HT1080 (cell line): ENCODE measurements around the gene IDH2. TPM values are rescaled to one million over a fixed set of nuclear protein-coding genes. Genes with fewer than 3 reads are reported as not detected.

Experiments
- DNase-seq: peaks from one replicate; pipeline ENCODE4 v3.0.0-alpha.2; 2015; ENCODE audit warnings: low read depth
- small RNA-seq: library from RNA; depleted of rRNA; stranded (forward); fragments of <200 nt; gene quantifications from one replicate; pipeline ENCODE3, GENCODE V24; 2014
- total RNA-seq: library from RNA; depleted of rRNA; stranded (reverse); fragments of >200 nt; shearing (Covaris generic); gene quantifications from 2 replicates; pipeline ENCODE4 v1.2.3, GENCODE V29; 2014; rRNA removed

The IDH2 gene
- total RNA-seq, 1 experiment from 2014 or later: 7.7 TPM

DNA sequence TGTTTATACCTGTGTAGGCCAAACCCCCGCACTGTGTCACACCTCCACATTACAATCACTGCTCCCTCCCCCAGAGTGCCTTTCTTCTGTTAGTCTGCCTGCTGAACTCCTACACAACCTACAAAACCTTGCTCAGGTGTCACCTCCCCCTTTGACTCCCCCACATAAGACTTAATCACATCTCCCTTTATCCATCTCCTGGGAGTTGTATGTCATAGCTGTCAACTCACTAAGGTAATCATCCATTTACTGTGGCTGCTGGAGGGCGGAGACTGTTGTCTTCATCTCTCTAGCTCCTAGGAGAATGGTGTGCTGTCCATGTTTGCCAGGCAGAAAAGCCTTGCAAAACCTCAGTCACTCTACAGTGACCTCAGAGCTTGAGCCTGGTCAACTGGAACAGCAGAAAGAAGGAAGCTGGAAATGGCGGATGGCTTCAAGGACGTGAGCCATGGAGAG, 57.3 kb downstream of the IDH2 start:
- no peak for DNase-seq

DNA sequence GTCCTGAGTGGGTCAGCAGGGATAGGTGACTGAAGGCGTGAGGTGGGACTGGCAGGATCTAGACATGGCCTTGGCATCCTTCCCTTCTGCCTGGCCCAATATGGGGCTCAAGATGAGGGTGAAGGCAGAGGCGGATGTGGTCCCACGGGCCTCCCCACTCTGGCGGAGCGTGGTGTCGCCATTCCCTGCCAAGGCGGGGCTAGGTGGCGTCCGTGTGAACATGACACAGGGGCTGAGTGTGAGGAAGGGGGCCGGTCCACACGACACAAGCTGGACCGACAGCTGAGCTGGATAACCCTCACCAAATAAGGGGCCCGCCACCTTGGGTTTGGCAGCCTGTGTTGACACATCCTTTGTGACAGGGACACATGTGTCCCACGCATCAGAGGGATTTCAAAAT, 58.1 kb downstream of the IDH2 start:
- no peak for DNase-seq

GRCh38 chr15:90043530-90044010, 58.7 kb downstream of the IDH2 start:
- no peak for DNase-seq

- no peak for DNase-seq
Measured at GRCh38 chr15:90042766-90043529, 59.3 kb downstream of the IDH2 start.

DNA sequence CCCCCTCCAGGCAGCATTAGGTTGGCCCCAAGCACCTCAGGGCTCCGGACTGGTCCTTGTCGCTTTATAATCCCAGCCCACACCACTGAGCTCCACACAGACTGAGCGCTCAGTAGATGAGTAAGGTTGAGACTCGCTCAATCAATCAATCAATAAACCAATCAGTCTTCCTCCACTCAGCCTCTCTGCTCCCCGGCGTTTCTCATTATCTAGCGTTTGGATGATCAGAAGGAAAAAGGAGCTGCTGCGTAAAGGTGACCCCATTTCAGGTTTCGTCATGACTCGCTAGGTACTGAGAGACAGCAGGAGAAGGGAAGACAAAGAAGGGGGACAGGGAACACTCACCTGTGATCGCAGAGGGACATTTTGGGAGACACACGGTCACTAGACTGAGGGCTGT, 59.9 kb downstream of the IDH2 start:
- no peak for DNase-seq

DNA sequence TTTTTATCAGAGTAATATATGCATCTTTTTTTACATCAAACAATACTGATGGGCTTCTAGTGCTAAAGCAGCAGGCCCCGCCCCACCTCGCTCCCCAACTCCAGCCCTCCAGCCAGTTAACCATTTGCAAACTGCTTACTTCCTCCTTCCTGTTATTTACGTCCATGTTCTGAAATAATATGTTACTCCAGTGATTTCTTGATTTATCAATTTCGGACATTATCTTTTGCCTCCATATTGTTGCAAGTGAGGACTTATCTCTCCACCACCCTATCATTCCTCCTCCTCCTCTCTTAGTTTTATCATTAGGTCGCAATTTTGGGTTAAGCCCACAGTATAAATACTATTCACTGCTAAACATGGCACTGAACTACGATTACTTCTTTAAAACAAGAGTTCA, 61.6 kb downstream of the IDH2 start:
- no peak for DNase-seq

GRCh38 chr15:90039996-90040395, 62.3 kb downstream of the IDH2 start:
- no peak for DNase-seq

- no peak for DNase-seq
Measured at GRCh38 chr15:90038632-90039095, 63.6 kb downstream of the IDH2 start.

DNA sequence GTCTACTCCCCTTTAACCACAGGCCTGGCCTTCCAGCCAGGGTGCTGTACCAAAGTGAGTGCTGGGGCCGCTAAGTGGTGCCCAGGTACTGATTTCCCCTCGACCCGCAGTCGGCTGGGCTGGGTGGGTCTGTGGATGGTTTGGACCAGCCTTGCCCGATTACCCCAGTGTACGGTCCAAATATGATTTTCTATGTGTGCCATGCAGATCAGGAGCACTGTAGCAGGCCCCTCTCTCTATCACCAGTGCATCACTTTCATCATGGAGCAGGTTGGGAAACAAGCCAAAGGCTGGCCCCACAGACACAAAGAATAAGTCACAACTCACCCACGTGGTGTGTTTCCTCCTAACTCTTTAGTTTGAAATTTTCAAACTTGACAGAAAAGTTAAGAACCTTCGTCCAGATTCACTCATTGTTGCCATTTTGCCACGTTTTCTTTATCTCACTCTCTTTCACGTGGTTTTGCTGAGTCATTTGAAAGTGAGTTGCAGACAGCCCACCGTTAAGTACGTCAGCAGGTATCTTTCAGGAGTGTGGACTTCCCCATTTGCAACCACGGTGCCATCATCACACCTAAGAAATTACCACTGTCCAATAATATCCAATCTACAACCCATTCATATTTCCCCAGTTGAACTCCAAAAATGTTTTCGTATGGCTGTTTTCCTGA, 64.2 kb downstream of the IDH2 start:
- no peak for DNase-seq

GRCh38 chr15:90037511-90037860, 64.8 kb downstream of the IDH2 start:
- no peak for DNase-seq

DNA sequence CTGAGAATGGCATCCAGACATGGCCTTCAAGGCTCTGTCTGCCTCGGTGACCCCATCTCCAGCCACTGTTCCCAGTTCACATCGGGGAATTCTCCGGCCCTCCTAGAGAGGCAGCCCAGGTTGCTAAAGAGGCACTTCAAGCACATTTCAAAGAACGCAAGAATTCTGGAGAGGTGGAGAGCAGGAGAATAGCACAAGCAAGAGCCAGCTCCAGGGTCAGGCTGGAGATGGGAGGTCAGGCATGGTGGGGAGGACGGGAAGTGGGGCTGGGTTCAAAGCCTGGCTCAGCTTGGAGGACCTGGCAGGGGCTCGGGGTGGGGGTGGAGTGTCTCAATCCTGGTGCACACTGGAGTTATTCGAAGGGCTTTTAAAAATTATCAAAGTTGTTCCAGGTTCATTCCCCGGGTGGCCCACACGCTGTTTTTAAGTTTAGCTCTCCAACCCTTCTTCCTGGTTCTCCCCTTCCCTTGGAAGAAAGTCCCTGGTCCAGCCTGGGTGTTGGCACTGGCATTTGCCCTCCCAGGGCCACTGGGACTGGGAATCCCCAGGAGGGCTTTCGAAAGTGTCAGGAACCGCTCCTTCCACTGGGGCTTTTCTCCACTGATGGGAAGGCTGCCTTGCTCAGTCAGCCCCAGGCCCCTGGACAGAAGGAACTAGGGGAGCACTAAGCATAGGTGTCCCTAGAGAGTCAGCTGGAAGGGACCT, 65.3 kb downstream of the IDH2 start:
- no peak for DNase-seq

GRCh38 chr15:90036343-90036742, 65.9 kb downstream of the IDH2 start:
- no peak for DNase-seq

- no peak for DNase-seq
Measured at GRCh38 chr15:90035840-90036230, 66.4 kb downstream of the IDH2 start.

- no peak for DNase-seq
Measured at GRCh38 chr15:90035095-90035839, 67.0 kb downstream of the IDH2 start.

- DNase-seq: no peak
Measured at GRCh38 chr15:90033448-90033847, 68.8 kb downstream of the IDH2 start.

Small RNA genes lying within 50 kb of the gene (small RNA-seq; reads per million reads assigned to genes)
- gene RF00066: not detected

Other genes starting within 250 kb of the IDH2 start
- gene AP3S2, start 208.5 kb downstream of the IDH2 start, total RNA-seq: 21.1 and 25.4 TPM in 2 replicates
- gene ARPIN, start 189.5 kb downstream of the IDH2 start, total RNA-seq: 3.0 and 3.1 TPM in 2 replicates
- gene ZNF710, start 101.1 kb downstream of the IDH2 start, total RNA-seq: 14.4 and 16.1 TPM in 2 replicates
- 53.7 and 57.1 TPM in 2 replicates for gene SEMA4B, start 98.9 kb upstream of the IDH2 start, total RNA-seq
- 44.5 and 65.7 TPM in 2 replicates for gene CIB1, start 131.5 kb upstream of the IDH2 start, total RNA-seq
- gene GDPGP1, start 131.7 kb upstream of the IDH2 start, total RNA-seq: 6.3 and 6.4 TPM in 2 replicates
- not detected in 2 replicates for gene TTLL13, start 147.1 kb upstream of the IDH2 start, total RNA-seq
- gene NGRN, start 163.2 kb upstream of the IDH2 start, total RNA-seq: 65.3 and 82.5 TPM in 2 replicates
- 0.76 and 0.87 TPM in 2 replicates for gene ZNF774, start 249.8 kb upstream of the IDH2 start, total RNA-seq